GM10847 (cell line): Measurements from ENCODE around the gene ASAP3.

Source experiments
- POLR2A ChIP-seq: IDR thresholded peaks from 2 replicates; pipeline ENCODE4 v1.6.1; 2011; ENCODE audit not compliant: insufficient read length; ENCODE audit errors: extremely low read depth

ASAP3 gene

GRCh38 chr1:23524163-23524562 lies 40.2 kb upstream of the ASAP3 start:
- no peak for TF ChIP-seq POLR2A

- no peak for TF ChIP-seq POLR2A
Measured at GRCh38 chr1:23522244-23522982, 38.4 kb upstream of the ASAP3 start.

DNA sequence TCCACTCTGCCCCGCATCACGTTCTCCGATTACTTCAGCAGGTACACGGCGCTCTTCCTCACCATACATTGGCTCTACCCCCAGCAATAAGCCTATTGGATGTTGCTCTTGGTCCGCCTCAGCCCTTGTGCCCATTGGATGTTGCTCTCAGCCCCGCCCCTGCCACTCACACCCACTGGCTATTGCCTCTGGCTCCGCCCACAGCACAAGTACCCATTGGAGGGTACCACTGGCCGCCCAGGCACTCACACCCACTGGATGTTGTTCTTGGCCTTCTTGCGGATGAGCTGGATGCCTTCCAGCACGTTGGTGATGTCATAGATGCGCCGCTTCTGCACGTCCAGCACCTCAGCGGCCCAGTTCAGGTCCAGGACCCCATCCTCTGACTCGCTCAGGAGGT lies 37.6 kb upstream of the ASAP3 start:
- TF ChIP-seq POLR2A, result no peak

GRCh38 chr1:23517581-23517980 lies 33.6 kb upstream of the ASAP3 start:
- TF ChIP-seq POLR2A, result no peak

- no peak for TF ChIP-seq POLR2A
Measured at GRCh38 chr1:23515905-23516304, 31.9 kb upstream of the ASAP3 start.

DNA sequence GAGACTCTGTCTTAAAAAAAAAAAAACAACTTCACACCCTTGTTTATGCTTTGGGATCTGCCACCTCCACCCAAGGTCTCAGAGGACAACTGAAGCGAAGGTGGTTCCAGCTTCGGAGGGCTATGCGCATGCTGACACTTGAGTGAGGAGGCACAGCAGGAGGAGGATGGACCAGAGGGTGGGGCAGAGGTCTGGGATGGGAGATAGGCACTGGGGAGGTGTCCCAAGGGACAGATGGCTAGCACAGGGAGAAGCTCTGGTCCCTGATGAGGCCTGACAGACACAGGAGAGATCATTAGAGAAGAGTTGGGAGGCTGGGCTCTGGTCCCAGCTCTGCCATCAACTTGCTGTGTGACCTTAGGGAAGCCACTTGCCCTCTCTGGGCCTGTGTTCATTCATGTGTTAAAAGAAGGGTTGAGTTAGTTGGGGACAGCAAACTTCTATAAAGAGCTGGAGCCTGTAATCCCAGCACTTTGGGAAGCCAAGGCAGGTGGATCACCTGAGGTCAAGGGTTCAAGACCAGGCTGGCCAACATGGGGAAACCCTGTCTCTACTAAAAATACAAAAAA lies 30.2 kb upstream of the ASAP3 start:
- TF ChIP-seq POLR2A, result no peak

- no peak for TF ChIP-seq POLR2A
Measured at GRCh38 chr1:23509896-23510295, 25.9 kb upstream of the ASAP3 start.

- TF ChIP-seq POLR2A, result no peak
Measured at GRCh38 chr1:23506376-23507107, 22.6 kb upstream of the ASAP3 start.

DNA sequence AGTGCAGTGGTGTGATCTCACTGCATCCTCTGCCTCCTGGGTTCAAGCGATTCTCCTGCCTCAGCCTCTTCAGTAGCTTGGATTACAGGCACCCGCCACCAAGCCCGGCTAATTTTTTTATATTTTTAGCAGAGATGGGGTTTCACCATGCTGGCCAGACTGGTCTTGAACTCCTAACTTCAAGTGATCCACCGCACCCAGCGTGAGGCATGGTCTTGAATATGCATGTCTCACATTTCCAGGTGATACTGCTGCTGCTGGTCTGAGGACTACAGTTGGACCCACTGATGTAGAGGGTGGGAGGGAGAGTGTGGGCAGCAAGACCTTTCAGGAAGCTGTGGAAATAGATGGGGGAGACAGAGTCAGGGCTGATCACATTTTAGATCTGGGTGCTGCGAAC lies 21.9 kb upstream of the ASAP3 start:
- no peak for TF ChIP-seq POLR2A

GRCh38 chr1:23502951-23503350 lies 19.0 kb upstream of the ASAP3 start:
- no peak for TF ChIP-seq POLR2A

- no peak for TF ChIP-seq POLR2A
Measured at GRCh38 chr1:23500466-23500865, 16.5 kb upstream of the ASAP3 start.

DNA sequence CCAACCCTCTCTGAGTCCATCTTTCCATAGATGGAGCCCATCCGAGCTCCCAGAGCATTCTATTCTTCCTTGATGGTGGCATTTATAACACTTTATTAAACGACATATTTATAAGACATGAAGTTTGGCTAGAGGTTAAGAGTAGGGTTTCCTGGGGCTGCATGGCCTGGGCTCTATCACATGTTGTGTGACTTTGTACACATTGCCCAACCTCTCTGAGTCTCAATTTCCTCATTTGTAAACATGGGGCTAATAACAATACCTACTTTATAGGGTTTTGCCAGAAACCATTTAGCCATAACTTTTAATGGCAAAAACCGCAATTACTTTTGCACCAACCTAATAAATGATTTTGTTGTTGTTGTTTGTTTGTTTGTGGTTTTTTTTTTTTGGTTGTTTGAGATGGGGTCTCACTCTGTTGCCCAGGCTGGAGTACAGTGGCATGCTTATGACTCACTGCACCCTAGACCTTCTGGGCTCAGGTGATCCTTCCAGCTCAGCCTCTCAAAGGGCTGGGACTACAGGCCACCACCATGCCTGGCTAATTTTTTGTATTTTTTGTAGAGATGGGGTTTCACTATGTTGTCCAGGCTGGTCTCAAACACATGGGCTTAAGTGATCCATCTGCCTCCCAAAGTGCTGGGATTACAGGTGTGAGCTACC lies 13.9 kb upstream of the ASAP3 start:
- no peak for TF ChIP-seq POLR2A

- no peak for TF ChIP-seq POLR2A
Measured at GRCh38 chr1:23496490-23497181, 12.7 kb upstream of the ASAP3 start.

GRCh38 chr1:23492132-23492720 lies 8.2 kb upstream of the ASAP3 start:
- no peak for TF ChIP-seq POLR2A

GRCh38 chr1:23489842-23490241 lies 5.9 kb upstream of the ASAP3 start:
- no peak for TF ChIP-seq POLR2A
